ENCODE data around the gene TMEM131.
A peak's percentile ranks its signal among the peaks of the same experiment; 100 is the strongest.

Gene TMEM131

DNA sequence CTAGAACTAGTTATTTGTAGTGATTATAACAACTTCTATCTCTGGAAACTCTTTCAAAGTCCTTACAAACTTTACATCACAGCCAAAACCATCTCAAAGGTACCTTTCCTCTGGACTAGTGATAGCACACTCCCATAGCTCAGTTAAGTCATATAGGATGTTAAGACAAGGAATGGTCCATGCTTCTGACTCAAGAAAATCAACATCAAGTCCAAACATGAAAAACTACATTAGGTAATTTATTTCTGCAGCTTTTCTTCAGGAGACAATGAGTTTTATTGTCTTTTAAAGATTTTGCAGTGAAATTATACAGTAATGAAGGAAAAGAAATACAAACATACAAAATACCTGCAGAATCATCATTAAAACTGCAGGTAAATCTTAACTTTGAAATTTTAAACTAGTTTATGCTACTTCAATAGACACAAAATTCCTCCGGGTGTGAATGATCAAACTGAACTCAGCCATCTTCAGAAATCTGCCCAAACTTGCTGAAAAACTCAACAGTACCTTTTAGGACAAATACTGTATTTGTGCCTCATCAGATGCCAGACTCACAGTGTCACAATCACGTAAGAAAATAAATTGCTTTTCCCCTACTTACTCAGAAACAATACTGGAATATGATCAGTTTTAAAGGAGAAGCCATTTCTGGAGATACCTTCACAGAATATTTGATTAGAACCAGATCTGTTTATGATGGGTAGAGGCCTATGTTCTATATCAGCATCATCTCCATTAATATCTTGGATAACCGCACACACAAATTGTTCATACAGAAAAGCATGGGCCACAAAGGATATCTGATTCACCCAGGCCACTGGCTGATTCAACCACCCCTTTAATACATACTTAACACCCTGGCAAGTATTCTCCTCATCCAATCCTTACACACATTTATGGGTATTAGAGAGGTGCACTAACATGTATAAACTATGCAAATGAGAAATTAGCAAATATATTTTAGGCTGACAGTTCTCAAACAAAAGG lies 2.6 kb downstream of the TMEM131 start:
- H3K27me3 ChIP-seq (replicated peaks; ENCODE audit: control insufficient read depth, insufficient read depth, low read length): no peaks in the 10 kb centered on the region
- no peaks in the 10 kb centered on the region for H3K36me3 ChIP-seq (ENCODE audit: control insufficient read depth, insufficient read depth, low read length)
- TF ChIP-seq, protein P1, sequence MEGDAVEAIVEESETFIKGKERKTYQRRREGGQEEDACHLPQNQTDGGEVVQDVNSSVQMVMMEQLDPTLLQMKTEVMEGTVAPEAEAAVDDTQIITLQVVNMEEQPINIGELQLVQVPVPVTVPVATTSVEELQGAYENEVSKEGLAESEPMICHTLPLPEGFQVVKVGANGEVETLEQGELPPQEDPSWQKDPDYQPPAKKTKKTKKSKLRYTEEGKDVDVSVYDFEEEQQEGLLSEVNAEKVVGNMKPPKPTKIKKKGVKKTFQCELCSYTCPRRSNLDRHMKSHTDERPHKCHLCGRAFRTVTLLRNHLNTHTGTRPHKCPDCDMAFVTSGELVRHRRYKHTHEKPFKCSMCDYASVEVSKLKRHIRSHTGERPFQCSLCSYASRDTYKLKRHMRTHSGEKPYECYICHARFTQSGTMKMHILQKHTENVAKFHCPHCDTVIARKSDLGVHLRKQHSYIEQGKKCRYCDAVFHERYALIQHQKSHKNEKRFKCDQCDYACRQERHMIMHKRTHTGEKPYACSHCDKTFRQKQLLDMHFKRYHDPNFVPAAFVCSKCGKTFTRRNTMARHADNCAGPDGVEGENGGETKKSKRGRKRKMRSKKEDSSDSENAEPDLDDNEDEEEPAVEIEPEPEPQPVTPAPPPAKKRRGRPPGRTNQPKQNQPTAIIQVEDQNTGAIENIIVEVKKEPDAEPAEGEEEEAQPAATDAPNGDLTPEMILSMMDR (IDR thresholded peaks at IDR 0.05; ENCODE audit: insufficient read depth, low read length, poor library complexity, severe bottlenecking): no peak
- no peak for DNase-seq (ENCODE audit: extremely low read depth, insufficient read length)
- H3K4me3 ChIP-seq (replicated peaks; ENCODE audit: low read depth, low read length): peak overlapping the region; percentile 86

- Histone ChIP-seq H3K27me3 (replicated peaks; ENCODE audit: control insufficient read depth, insufficient read depth, low read length) (no peaks in the 10 kb centered on the region), H3K36me3 (ENCODE audit: control insufficient read depth, insufficient read depth, low read length) (no peaks in the 10 kb centered on the region), H3K4me3 (replicated peaks; ENCODE audit: low read depth, low read length) (no peak overlapping the region)
- peak; percentile 49 for DNase-seq (ENCODE audit: extremely low read depth, insufficient read length)
- TF ChIP-seq, protein P1 (IDR thresholded peaks at IDR 0.05; ENCODE audit: insufficient read depth, low read length, poor library complexity, severe bottlenecking): no peak
These were observed 4.5 kb downstream of the TMEM131 start for GRCh38 chr2:97991081-97991856.

DNA sequence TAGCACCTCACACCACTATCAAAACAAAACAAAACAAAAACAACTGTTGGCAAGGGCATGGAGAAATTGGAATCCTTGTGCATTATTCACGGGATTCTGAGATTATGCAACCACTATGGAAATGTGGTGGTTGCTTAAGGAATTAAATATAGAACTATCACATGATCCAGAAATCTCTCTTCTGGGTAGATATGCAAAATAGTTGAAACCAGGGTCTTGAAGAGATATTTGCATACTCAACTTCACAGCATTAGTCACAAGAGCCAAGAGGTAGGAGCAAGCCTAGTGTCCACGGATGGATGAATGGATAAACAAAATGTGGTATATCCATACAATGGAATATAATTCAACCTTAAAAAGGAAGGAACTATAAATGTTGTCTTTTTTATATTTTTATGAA lies 7.0 kb downstream of the TMEM131 start:
- Histone ChIP-seq H3K36me3 (ENCODE audit: control insufficient read depth, insufficient read depth, low read length) (no peaks in the 10 kb centered on the region; the same call in 1 of the 2 replicates), H3K4me3 (replicated peaks; ENCODE audit: low read depth, low read length) (no peak overlapping the region), H3K27me3 (replicated peaks; ENCODE audit: control insufficient read depth, insufficient read depth, low read length) (no peaks in the 10 kb centered on the region)
- TF ChIP-seq, protein P1 (IDR thresholded peaks at IDR 0.05; ENCODE audit: insufficient read depth, low read length, poor library complexity, severe bottlenecking): no peak
- DNase-seq (ENCODE audit: extremely low read depth, insufficient read length): no peak

DNA sequence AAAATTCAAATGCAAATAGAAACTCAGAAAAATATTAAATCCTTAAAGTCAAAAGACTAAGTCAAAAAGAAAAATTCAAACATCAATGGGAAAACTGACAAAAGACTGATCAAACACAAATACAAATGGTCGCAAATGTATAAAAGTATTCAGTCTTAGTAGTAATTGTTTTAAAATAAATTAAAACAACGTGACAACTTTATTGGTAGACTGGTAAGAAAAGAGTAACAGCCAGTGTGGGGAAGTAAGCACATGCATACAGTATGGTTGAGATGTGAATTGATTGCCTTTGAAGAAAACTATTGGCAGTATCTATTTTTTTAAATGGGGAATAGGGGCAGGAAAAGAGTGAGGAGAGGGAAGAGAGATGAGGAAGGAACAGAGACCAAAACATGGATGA lies 9.8 kb downstream of the TMEM131 start:
- TF ChIP-seq, protein P1 (IDR thresholded peaks at IDR 0.05; ENCODE audit: insufficient read depth, low read length, poor library complexity, severe bottlenecking): no peak
- Histone ChIP-seq H3K36me3 (ENCODE audit: control insufficient read depth, insufficient read depth, low read length) (no peaks in the 10 kb centered on the region; the same call in 1 of the 2 replicates), H3K4me3 (replicated peaks; ENCODE audit: low read depth, low read length) (no peak overlapping the region), H3K27me3 (replicated peaks; ENCODE audit: control insufficient read depth, insufficient read depth, low read length) (no peaks in the 10 kb centered on the region)
- DNase-seq (ENCODE audit: extremely low read depth, insufficient read length): no peak

DNA sequence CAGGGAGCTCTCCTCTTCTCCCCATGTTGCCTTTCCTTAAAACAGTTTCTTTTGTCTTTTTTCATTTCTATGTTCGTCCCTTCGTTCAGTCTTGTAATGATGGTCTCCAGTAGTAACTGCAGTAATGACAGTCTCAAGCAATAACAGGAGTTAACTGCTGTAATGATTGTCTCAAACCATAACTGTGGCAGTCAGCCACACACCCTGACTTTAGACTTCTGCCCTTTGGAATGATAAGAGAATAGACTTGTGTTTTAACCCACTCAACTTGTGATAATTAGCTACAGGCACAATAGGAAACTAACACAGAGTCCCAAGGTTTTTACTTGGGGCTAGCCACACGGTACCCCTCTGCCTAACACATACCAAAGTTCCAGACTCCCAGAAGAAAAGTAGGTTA lies 12.1 kb downstream of the TMEM131 start:
- Histone ChIP-seq H3K27me3 (replicated peaks; ENCODE audit: control insufficient read depth, insufficient read depth, low read length) (no peaks in the 10 kb centered on the region), H3K4me3 (replicated peaks; ENCODE audit: low read depth, low read length) (no peak overlapping the region), H3K36me3 (ENCODE audit: control insufficient read depth, insufficient read depth, low read length) (no peaks in the 10 kb centered on the region; the same call in 1 of the 2 replicates)
- TF ChIP-seq, protein P1 (IDR thresholded peaks at IDR 0.05; ENCODE audit: insufficient read depth, low read length, poor library complexity, severe bottlenecking): no peak
- no peak for DNase-seq (ENCODE audit: extremely low read depth, insufficient read length)

Measured in GM06990 (cell line).